K562 treated with DMSO at 1 percent for 4 hours (cell line): ENCODE measurements around the gene SEMA3G. TPM values are rescaled to one million over a fixed set of nuclear protein-coding genes. Genes with fewer than 3 reads are reported as not detected.

Source experiments
- total RNA-seq: library from RNA; unstranded; fragments of 300-600 nt; gene quantifications from 2 replicates; pipeline ENCODE4 v1.2.3, GENCODE V29; 2022; ENCODE audit not compliant: insufficient read depth

SEMA3G gene
- 1.0 TPM in 1 of 2 replicates, not detected in the other for total RNA-seq

DNA sequence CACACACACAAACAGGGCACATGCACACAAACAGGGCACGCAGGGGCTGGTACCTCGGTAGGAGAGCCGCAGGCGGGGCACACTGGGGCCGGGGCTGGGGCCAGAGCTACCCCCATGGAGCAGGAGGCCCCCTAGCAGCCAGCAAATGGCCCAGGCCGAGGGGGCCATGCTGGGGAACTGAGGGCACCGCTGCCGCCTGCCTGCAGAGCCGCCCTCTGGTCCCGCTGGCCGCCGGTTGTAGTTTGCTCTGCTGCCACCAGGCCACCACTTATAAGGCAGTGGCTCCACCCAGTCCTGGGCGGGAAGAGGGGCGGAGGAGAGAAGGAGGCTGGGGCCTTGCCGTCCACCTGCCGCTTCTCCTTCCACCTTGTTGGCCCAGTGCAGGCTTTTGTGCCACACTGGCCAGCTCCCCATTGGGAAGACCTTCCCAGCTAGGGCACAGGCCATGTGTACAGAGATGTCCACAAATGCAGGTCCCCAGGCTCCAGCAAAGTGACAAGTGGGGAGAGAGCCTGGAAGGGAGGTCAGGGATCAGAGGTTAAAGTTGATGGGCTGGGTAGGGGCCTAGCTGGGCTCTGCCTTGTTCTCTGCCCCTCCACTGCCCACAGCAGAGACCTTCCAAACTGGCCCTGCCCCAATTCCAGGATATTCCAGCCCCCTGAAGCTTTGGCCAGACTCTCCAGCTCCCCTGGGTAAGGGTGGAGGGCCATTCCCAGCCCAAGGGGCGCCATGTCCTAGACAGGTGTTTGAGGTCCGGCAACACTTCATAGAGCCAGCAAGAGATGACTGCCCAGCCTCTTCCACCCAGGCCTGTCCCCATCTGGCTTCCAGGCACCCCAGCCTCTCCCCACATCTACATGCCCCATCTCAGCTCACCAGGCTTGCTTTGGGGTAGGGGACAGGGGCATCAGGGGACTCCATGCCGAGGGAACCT lies at the start of gene SEMA3G:
SEMA3G (minus strand) TSS at position 244 of the 934 bp plus-strand sequence; CDS start at position 168, 76 bp downstream.

DNA sequence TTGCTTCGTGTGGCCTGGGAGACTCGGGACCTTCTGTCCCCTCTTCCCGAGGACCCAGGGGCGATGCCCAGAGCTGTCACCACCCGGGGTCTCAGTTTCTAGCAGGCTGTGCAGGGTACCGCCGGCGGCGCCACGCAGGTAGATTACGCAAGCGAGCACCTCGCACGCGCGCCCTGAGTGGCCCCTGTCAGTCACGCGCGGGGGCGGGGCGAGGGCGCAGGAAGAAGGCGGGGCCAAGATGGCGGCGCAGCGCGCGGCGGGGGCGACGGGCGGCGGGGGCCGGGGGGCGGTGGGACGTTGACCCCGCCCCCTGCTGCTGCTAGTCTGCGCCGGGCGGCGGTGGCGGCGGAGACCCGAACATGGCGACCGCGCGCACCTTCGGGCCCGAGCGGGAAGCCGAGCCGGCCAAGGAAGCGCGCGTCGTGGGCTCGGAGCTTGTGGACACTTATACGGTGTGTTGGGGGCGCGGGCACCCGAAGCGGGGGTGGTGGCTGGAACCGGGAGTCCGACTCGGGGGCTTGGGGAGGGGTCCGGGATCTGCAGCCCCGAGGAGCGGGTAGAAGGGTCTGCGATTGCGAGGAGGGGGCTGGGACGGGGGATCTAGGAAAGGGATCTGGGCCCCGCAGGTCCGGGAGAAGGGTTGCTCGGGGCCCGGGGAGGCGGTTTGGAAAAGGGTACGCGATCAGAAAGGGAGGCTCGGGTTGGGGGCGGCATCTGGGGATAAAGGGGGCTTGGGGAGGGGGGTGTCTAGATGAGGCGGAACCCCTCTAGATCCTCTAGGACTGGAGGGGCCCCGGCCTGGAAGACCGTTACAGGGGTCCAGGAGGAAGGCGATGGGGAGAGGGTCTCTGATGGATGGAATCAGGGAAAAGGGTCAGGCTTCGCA lies 10.6 kb upstream of the SEMA3G start, which contains the start of gene NISCH:
NISCH (plus strand) TSS at position 322 of the 886 bp plus-strand sequence; CDS start at position 360, 38 bp downstream.

DNA sequence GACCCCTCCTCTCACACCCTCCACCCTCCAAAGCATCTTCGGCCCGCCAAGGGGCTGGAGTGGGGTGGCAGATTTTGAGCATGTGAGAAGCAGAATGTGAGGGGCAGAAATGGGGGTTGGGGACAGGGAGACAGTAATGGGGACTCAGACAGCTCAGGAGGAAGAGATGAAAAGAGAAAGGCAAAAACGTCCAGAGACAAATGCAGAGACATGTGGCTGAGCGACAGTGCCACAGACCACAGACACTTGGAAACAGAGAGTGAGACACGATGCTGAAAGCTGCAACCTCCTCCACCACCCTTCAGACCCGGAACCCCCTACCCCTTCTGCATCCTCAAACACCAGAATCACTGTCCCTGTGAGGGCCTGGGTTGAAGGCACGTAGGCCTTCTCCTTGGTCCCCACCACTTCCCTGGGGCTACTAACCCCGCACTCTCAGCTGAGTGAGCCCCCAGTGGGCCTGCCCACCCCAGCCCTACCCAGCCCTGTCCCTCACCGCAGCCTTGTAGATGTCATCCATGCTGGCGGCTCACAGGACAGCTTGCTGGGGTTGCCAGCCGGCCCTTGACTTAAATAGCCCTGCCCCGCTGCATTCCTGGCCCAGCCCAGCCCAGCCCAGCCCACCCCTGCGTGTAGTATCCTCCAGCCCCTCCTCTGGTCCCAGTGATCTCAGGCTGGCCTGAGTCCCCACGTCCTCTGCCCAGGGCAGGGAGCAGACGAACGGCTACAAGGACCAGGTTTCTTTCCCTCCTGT lies 8.8 kb upstream of the SEMA3G start, which contains the start of gene TNNC1:
TNNC1 (minus strand) TSS at position 546 of the 754 bp plus-strand sequence; CDS start at position 520, 26 bp downstream.

Other genes starting within 250 kb of the SEMA3G start
- 33.8 and 49.6 TPM in 2 replicates for gene ALAS1, start 246.9 kb downstream of the SEMA3G start, total RNA-seq
- 0.53 TPM in 1 of 2 replicates, not detected in the other for gene TLR9, start 219.5 kb downstream of the SEMA3G start, total RNA-seq
- gene TWF2, start 205.9 kb downstream of the SEMA3G start, total RNA-seq: 155 and 176 TPM in 2 replicates
- gene PPM1M, start 199.3 kb downstream of the SEMA3G start, total RNA-seq: 15.1 and 16.0 TPM in 2 replicates
- gene WDR82, start 166.5 kb downstream of the SEMA3G start, total RNA-seq: 29.5 and 31.8 TPM in 2 replicates
- gene GLYCTK, start 157.3 kb downstream of the SEMA3G start, total RNA-seq: 1.3 and 3.3 TPM in 2 replicates
- gene DNAH1, start 128.8 kb downstream of the SEMA3G start, total RNA-seq: 1.0 and 1.6 TPM in 2 replicates
- 49.6 and 53.6 TPM in 2 replicates for gene BAP1, start 35.1 kb downstream of the SEMA3G start, total RNA-seq
- gene PHF7, start 34.4 kb downstream of the SEMA3G start, total RNA-seq: 42.9 and 43.4 TPM in 2 replicates
- gene TNNC1, start 8.9 kb upstream of the SEMA3G start, total RNA-seq: not detected in 2 replicates
- 35.7 and 46.3 TPM in 2 replicates for gene NISCH, start 10.5 kb upstream of the SEMA3G start, total RNA-seq
- 0.58 and 0.67 TPM in 2 replicates for gene STAB1, start 50.2 kb upstream of the SEMA3G start, total RNA-seq
- gene NT5DC2, start 88.8 kb upstream of the SEMA3G start, total RNA-seq: 219 and 226 TPM in 2 replicates
- gene UQCC5, start 91.5 kb upstream of the SEMA3G start, total RNA-seq: 4.0 and 37.3 TPM in 2 replicates
- gene PBRM1, start 240.8 kb upstream of the SEMA3G start, total RNA-seq: 18.0 and 19.6 TPM in 2 replicates
- gene GNL3, start 240.9 kb upstream of the SEMA3G start, total RNA-seq: 25.1 and 33.0 TPM in 2 replicates